ENCODE results near the gene ADAR. TPM values are rescaled to one million over a fixed set of nuclear protein-coding genes. Genes with fewer than 3 reads are reported as not detected.

Gene ADAR
- total RNA-seq, 1 donor from 2014 or later = 77.4 TPM

Other genes with a start within 250 kb of the ADAR start
- gene IL6R, start 202.8 kb downstream of the ADAR start, total RNA-seq = 6.1 TPM
- gene TDRD10, start 106.0 kb downstream of the ADAR start, total RNA-seq = 0.44 TPM
- gene SHE, start 105.8 kb downstream of the ADAR start, total RNA-seq = 1.4 TPM
- gene UBE2Q1, start 49.5 kb downstream of the ADAR start, total RNA-seq = 37.3 TPM
- 0.20 TPM for gene CHRNB2, start 40.4 kb downstream of the ADAR start, total RNA-seq